ENCODE measurements around the gene UBLCP1.
A peak's percentile ranks its signal among the peaks of the same experiment; 100 is the strongest.
"Not testable (repeated sequence)": the region's sequence is repeated elsewhere in the genome, so short reads cannot be mapped to it uniquely, and the experiment has no call there.

Gene UBLCP1

GRCh38 chr5:159240301-159240870, 22.7 kb upstream of the UBLCP1 start:
- no peaks in the 10 kb centered on the region for H3K27me3 Mint-ChIP-seq
- peak; percentile 37 for DNase-seq
- H3K36me3 Mint-ChIP-seq (ENCODE audit: low read depth), result no peaks in the 10 kb centered on the region
- peaks cover 47% of the 10 kb centered on the region for H3K4me1 Mint-ChIP-seq (ENCODE audit: low read depth)
- H3K4me3 Mint-ChIP-seq, result no peak overlapping the region
- peak overlapping the region; percentile 81 for H3K27ac Mint-ChIP-seq
- H3K9me3 Mint-ChIP-seq, result no peaks in the 10 kb centered on the region

- H3K4me3 Mint-ChIP-seq, result peak overlapping the region; percentile 1
- H3K9me3 Mint-ChIP-seq, result no peaks in the 10 kb centered on the region
- H3K27ac Mint-ChIP-seq, result peak overlapping the region; percentile 16
- no peaks in the 10 kb centered on the region for H3K36me3 Mint-ChIP-seq (ENCODE audit: low read depth)
- DNase-seq, result no peak
- no peaks in the 10 kb centered on the region for H3K27me3 Mint-ChIP-seq
- H3K4me1 Mint-ChIP-seq (ENCODE audit: low read depth), result peaks cover 47% of the 10 kb centered on the region
These were observed 21.0 kb upstream of the UBLCP1 start for GRCh38 chr5:159241946-159242552.

- Mint-ChIP-seq H3K4me1 (ENCODE audit: low read depth) (peaks cover 47% of the 10 kb centered on the region), H3K36me3 (ENCODE audit: low read depth) (no peaks in the 10 kb centered on the region), H3K9me3 (no peaks in the 10 kb centered on the region), H3K27ac (peak overlapping the region; percentile 16), H3K4me3 (no peak overlapping the region), H3K27me3 (no peaks in the 10 kb centered on the region)
- no peak for DNase-seq
These were observed 20.4 kb upstream of the UBLCP1 start for GRCh38 chr5:159242656-159243055.

GRCh38 chr5:159243385-159243784, 19.7 kb upstream of the UBLCP1 start:
- Mint-ChIP-seq H3K4me3 (no peak overlapping the region), H3K27me3 (peaks cover 3% of the 10 kb centered on the region), H3K9me3 (no peaks in the 10 kb centered on the region), H3K27ac (no peak overlapping the region), H3K4me1 (ENCODE audit: low read depth) (peaks cover 47% of the 10 kb centered on the region), H3K36me3 (ENCODE audit: low read depth) (no peaks in the 10 kb centered on the region)
- DNase-seq, result no peak

GRCh38 chr5:159244163-159244562, 18.9 kb upstream of the UBLCP1 start:
- H3K36me3 Mint-ChIP-seq (ENCODE audit: low read depth), result no peaks in the 10 kb centered on the region
- peaks cover 8% of the 10 kb centered on the region for H3K27me3 Mint-ChIP-seq
- peaks cover 47% of the 10 kb centered on the region for H3K4me1 Mint-ChIP-seq (ENCODE audit: low read depth)
- no peaks in the 10 kb centered on the region for H3K9me3 Mint-ChIP-seq
- no peak overlapping the region for H3K4me3 Mint-ChIP-seq
- no peak for DNase-seq
- no peak overlapping the region for H3K27ac Mint-ChIP-seq

- DNase-seq, result no peak
- Mint-ChIP-seq H3K4me1 (ENCODE audit: low read depth) (peaks cover 43% of the 10 kb centered on the region), H3K4me3 (no peak overlapping the region), H3K9me3 (no peaks in the 10 kb centered on the region), H3K27me3 (peaks cover 8% of the 10 kb centered on the region), H3K36me3 (ENCODE audit: low read depth) (no peaks in the 10 kb centered on the region), H3K27ac (no peak overlapping the region)
These were observed 18.2 kb upstream of the UBLCP1 start for GRCh38 chr5:159244890-159245289.

GRCh38 chr5:159249158-159249557, 13.9 kb upstream of the UBLCP1 start:
- H3K9me3 Mint-ChIP-seq, result no peaks in the 10 kb centered on the region
- peaks cover 8% of the 10 kb centered on the region for H3K27me3 Mint-ChIP-seq
- no peak for DNase-seq
- H3K4me1 Mint-ChIP-seq (ENCODE audit: low read depth), result peaks cover 7% of the 10 kb centered on the region
- H3K4me3 Mint-ChIP-seq, result no peak overlapping the region
- H3K36me3 Mint-ChIP-seq (ENCODE audit: low read depth), result no peaks in the 10 kb centered on the region
- no peak overlapping the region for H3K27ac Mint-ChIP-seq

- Mint-ChIP-seq H3K4me3 (no peak overlapping the region), H3K27ac (no peak overlapping the region), H3K9me3 (no peaks in the 10 kb centered on the region), H3K27me3 (peaks cover 8% of the 10 kb centered on the region), H3K4me1 (ENCODE audit: low read depth) (no peaks in the 10 kb centered on the region), H3K36me3 (ENCODE audit: low read depth) (no peaks in the 10 kb centered on the region)
- no peak for DNase-seq
These were observed 10.9 kb upstream of the UBLCP1 start for GRCh38 chr5:159252195-159252594.

GRCh38 chr5:159257007-159257406, 6.1 kb upstream of the UBLCP1 start:
- peaks cover 8% of the 10 kb centered on the region for H3K4me1 Mint-ChIP-seq (ENCODE audit: low read depth)
- no peaks in the 10 kb centered on the region for H3K27me3 Mint-ChIP-seq
- no peaks in the 10 kb centered on the region for H3K9me3 Mint-ChIP-seq
- H3K36me3 Mint-ChIP-seq (ENCODE audit: low read depth), result no peaks in the 10 kb centered on the region
- DNase-seq, result no peak
- H3K27ac Mint-ChIP-seq, result no peak overlapping the region
- no peak overlapping the region for H3K4me3 Mint-ChIP-seq

- no peaks in the 10 kb centered on the region for H3K9me3 Mint-ChIP-seq
These were observed 5.3 kb upstream of the UBLCP1 start for GRCh38 chr5:159257629-159258283.

GRCh38 chr5:159258361-159258760, 4.7 kb upstream of the UBLCP1 start:
- H3K4me1 Mint-ChIP-seq (ENCODE audit: low read depth), result peaks cover 16% of the 10 kb centered on the region
- no peak overlapping the region for H3K4me3 Mint-ChIP-seq
- no peaks in the 10 kb centered on the region for H3K9me3 Mint-ChIP-seq
- DNase-seq, result no peak
- H3K27me3 Mint-ChIP-seq, result no peaks in the 10 kb centered on the region
- H3K27ac Mint-ChIP-seq, result no peak overlapping the region
- peaks cover 4% of the 10 kb centered on the region for H3K36me3 Mint-ChIP-seq (ENCODE audit: low read depth)

More at GRCh38 chr5:159257629-159258283, 5.3 kb upstream of the UBLCP1 start:
- H3K27ac Mint-ChIP-seq, result no peak overlapping the region
- peaks cover 15% of the 10 kb centered on the region for H3K4me1 Mint-ChIP-seq (ENCODE audit: low read depth)
- no peak overlapping the region for H3K4me3 Mint-ChIP-seq
- no peak for DNase-seq
- no peaks in the 10 kb centered on the region for H3K27me3 Mint-ChIP-seq
- H3K36me3 Mint-ChIP-seq (ENCODE audit: low read depth), result peaks cover 2% of the 10 kb centered on the region

- Mint-ChIP-seq H3K36me3 (ENCODE audit: low read depth) (peaks cover 14% of the 10 kb centered on the region), H3K4me1 (ENCODE audit: low read depth) (peaks cover 29% of the 10 kb centered on the region)
- not testable (repeated sequence) for H3K27ac Mint-ChIP-seq, H3K9me3 Mint-ChIP-seq, DNase-seq, H3K4me3 Mint-ChIP-seq, H3K27me3 Mint-ChIP-seq
These were observed 2.9 kb upstream of the UBLCP1 start for GRCh38 chr5:159260212-159260611.

GRCh38 chr5:159262472-159262858, 625 bp upstream of the UBLCP1 start:
- Mint-ChIP-seq H3K9me3 (no peaks in the 10 kb centered on the region), H3K4me3 (peak overlapping the region; percentile 96), H3K27me3 (no peaks in the 10 kb centered on the region), H3K36me3 (ENCODE audit: low read depth) (peaks cover 36% of the 10 kb centered on the region), H3K4me1 (ENCODE audit: low read depth) (peaks cover 47% of the 10 kb centered on the region), H3K27ac (peak overlapping the region; percentile 99)
- no peak for DNase-seq

- Mint-ChIP-seq H3K9me3 (no peaks in the 10 kb centered on the region), H3K27me3 (no peaks in the 10 kb centered on the region), H3K4me3 (peak overlapping the region; percentile 96), H3K4me1 (ENCODE audit: low read depth) (peaks cover 56% of the 10 kb centered on the region), H3K27ac (peak overlapping the region; percentile 99), H3K36me3 (ENCODE audit: low read depth) (peaks cover 44% of the 10 kb centered on the region)
- DNase-seq, result no peak
These were observed 447 bp downstream of the UBLCP1 start for GRCh38 chr5:159263569-159263905.

GRCh38 chr5:159266764-159267163, 3.7 kb downstream of the UBLCP1 start:
- H3K27ac Mint-ChIP-seq, H3K4me3 Mint-ChIP-seq, H3K9me3 Mint-ChIP-seq, DNase-seq, H3K27me3 Mint-ChIP-seq: not testable (repeated sequence)
- peaks cover 69% of the 10 kb centered on the region for H3K4me1 Mint-ChIP-seq (ENCODE audit: low read depth)
- peaks cover 70% of the 10 kb centered on the region for H3K36me3 Mint-ChIP-seq (ENCODE audit: low read depth)
